Mesothelial cell of epicardium (in vitro differentiated cells): ENCODE measurements around the gene CENPT. TPM values are rescaled to one million over a fixed set of nuclear protein-coding genes. Genes with fewer than 3 reads are reported as not detected.

Experiments
- DNase-seq, 2 experiments: peaks; one replicate each; pipeline ENCODE4 v3.0.0; 2021; ENCODE audit warnings: low spot score in 2 of 2; ENCODE audit not compliant: unreplicated experiment in 2 of 2
- H3K27ac Mint-ChIP-seq: 2 replicates; pipeline ENCODE4 v1.8.0; 2021; ENCODE audit warnings: mixed read lengths
- H3K27me3 Mint-ChIP-seq: 2 replicates; pipeline ENCODE4 v1.8.0; 2021; ENCODE audit warnings: low read depth, mixed read lengths
- H3K36me3 Mint-ChIP-seq: 2 replicates; pipeline ENCODE4 v1.8.0; 2021; ENCODE audit warnings: mixed read lengths
- H3K4me1 Mint-ChIP-seq: 2 replicates; pipeline ENCODE4 v1.8.0; 2021; ENCODE audit warnings: mixed read lengths
- H3K4me3 Mint-ChIP-seq: 2 replicates; pipeline ENCODE4 v1.8.0; 2021; ENCODE audit warnings: mild to moderate bottlenecking, moderate library complexity, mixed read lengths
- H3K9me3 Mint-ChIP-seq: 2 replicates; pipeline ENCODE4 v1.8.0; 2021; ENCODE audit warnings: mixed read lengths
- CTCF ChIP-seq: fragments of 200-600 bp; sonication (generic); IDR thresholded peaks from one replicate; pipeline ENCODE4 v1.5.0; 2021; ENCODE audit warnings: antibody characterized with exemption; ENCODE audit not compliant: unreplicated experiment
- total RNA-seq: library from RNA; stranded (reverse); gene quantifications from 3 replicates; pipeline ENCODE4 v1.2.1, GENCODE V29; 2021

CENPT gene
- total RNA-seq, 1 donor from 2014 or later: 73.8 TPM

DNA sequence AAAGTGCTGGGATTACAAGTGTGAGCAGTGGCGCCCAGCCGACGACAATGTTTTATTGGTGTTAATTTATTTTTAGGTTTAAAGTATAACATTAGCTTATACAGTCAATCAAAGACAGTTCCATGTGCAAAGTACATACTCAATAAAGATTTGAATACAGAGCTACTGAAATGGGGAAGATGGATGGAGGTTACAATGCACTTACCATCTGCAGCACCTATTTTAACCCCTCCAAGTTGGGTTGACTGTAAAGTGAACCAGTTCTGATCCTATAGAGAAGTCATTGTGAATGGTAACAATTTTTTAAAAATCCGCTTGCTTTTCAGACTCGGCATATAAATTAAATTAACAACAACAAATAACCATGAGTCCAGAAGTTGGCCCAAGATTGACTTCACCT, 44.9 kb upstream of the CENPT start:
- no peaks in the 10 kb centered on the region for H3K36me3 Mint-ChIP-seq
- peaks cover 17% of the 10 kb centered on the region for H3K4me1 Mint-ChIP-seq
- H3K4me3 Mint-ChIP-seq: peak overlapping the region; percentile 98
- H3K27me3 Mint-ChIP-seq: no peaks in the 10 kb centered on the region
- no peak for TF ChIP-seq CTCF
- no peak for DNase-seq
- H3K9me3 Mint-ChIP-seq: no peaks in the 10 kb centered on the region
- H3K27ac Mint-ChIP-seq: peak overlapping the region; percentile 94

- Mint-ChIP-seq H3K9me3 (no peaks in the 10 kb centered on the region), H3K27me3 (no peaks in the 10 kb centered on the region), H3K4me3 (no peak overlapping the region), H3K36me3 (peaks cover 12% of the 10 kb centered on the region), H3K4me1 (peaks cover 13% of the 10 kb centered on the region), H3K27ac (no peak overlapping the region)
- no peak for DNase-seq
- no peak for TF ChIP-seq CTCF
Measured at GRCh38 chr16:67888331-67888730, 40.8 kb upstream of the CENPT start.

DNA sequence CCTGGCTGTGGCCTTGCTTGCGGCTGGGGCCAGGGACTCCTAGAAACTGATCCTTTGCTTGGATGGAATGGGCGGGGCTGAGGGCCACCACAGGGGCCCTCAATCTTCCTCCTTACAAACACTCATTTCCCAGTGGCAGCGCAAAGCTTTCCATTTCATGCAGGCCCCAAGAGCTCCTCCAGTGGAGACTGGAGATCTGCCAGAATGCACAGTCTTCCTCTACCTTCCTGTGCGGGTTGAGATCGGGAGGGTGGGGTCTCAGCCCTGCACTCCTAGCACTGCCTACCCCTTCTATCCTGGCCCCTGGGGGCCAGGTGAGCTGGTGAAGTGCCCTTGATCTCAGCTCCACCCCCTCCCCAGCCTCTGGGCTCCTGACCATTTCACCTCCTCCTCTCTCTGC, 38.9 kb upstream of the CENPT start:
- H3K36me3 Mint-ChIP-seq: peaks cover 21% of the 10 kb centered on the region
- no peak overlapping the region for H3K4me3 Mint-ChIP-seq
- no peak for DNase-seq

GRCh38 chr16:67885976-67886375, 38.5 kb upstream of the CENPT start:
- no peak overlapping the region for H3K27ac Mint-ChIP-seq
- no peaks in the 10 kb centered on the region for H3K9me3 Mint-ChIP-seq
- H3K27me3 Mint-ChIP-seq: no peaks in the 10 kb centered on the region
- peaks cover 22% of the 10 kb centered on the region for H3K36me3 Mint-ChIP-seq
- TF ChIP-seq CTCF: no peak
- DNase-seq: no peak
- no peak overlapping the region for H3K4me3 Mint-ChIP-seq
- peaks cover 6% of the 10 kb centered on the region for H3K4me1 Mint-ChIP-seq

More for the DNA sequence above, 38.9 kb upstream of the CENPT start:
- no peaks in the 10 kb centered on the region for H3K9me3 Mint-ChIP-seq
- no peaks in the 10 kb centered on the region for H3K27me3 Mint-ChIP-seq
- no peak overlapping the region for H3K27ac Mint-ChIP-seq
- no peak for TF ChIP-seq CTCF
- H3K4me1 Mint-ChIP-seq: peaks cover 6% of the 10 kb centered on the region

GRCh38 chr16:67885545-67885944, 38.1 kb upstream of the CENPT start:
- DNase-seq: no peak
- Mint-ChIP-seq H3K9me3 (no peaks in the 10 kb centered on the region), H3K27me3 (no peaks in the 10 kb centered on the region), H3K36me3 (peaks cover 22% of the 10 kb centered on the region), H3K4me1 (peaks cover 6% of the 10 kb centered on the region), H3K4me3 (no peak overlapping the region), H3K27ac (no peak overlapping the region)
- no peak for TF ChIP-seq CTCF

DNA sequence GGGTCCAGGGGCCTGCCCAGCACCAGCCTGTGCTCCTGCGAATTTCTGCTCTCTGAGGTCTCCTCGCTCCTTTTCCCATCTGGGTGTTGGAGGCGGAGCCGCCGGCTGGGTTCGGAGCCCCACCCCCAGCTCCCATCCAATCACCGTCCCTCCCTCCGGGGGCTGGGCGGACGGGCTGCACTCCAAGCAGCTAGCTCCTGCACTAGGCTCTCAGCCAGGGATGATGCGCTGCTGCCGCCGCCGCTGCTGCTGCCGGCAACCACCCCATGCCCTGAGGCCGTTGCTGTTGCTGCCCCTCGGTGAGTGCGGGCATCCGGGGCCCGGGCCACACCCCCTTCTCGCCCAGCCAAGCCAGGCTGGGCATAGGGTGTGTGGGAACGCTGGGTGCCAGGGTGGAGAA, 37.2 kb upstream of the CENPT start, which contains the start of gene NRN1L:
Gene NRN1L (plus strand): TSS at position 202 of the 400 bp plus-strand sequence. CDS start 19 bp downstream, at position 221.
- no peak within 1 kb of the TSS for H3K4me3 Mint-ChIP-seq
- no peak for TF ChIP-seq CTCF
- peak; percentile 74 to 85 for DNase-seq
- peak within 1 kb of the TSS; percentile 70 for H3K27ac Mint-ChIP-seq
- peaks cover 6% of the 10 kb centered on the region for H3K4me1 Mint-ChIP-seq
- peaks cover 26% of the 10 kb centered on the region for H3K36me3 Mint-ChIP-seq
- no peaks in the 10 kb centered on the region for H3K9me3 Mint-ChIP-seq
- H3K27me3 Mint-ChIP-seq: no peaks in the 10 kb centered on the region
